Calu3 (cell line): ENCODE results near the gene LDLR. TPM values are rescaled to one million over a fixed set of nuclear protein-coding genes. Genes with fewer than 3 reads are reported as not detected.
"Not testable (repeated sequence)": the region's sequence is repeated elsewhere in the genome, so short reads cannot be mapped to it uniquely, and the experiment has no call there.

Experiments
- BruUV-seq: library from RNA; stranded (reverse); fragments of 400-500 nt; replicated peaks from 2 replicates; lab custom pipeline; 2021; lab: Mats Ljungman, UMichigan
- CTCF ChIA-PET: fragments of 300-600 bp; sonication (Branson Sonifier 250); formaldehyde crosslinking; loops from one replicate; lab custom pipeline; 2022; ENCODE audit warnings: antibody characterized with exemption; lab: Charles Lee
- DNase-seq: peaks from one replicate; pipeline ENCODE4 v3.0.0; 2022
- H3K27ac Mint-ChIP-seq: one replicate; pipeline ENCODE4 v1.8.0; 2022; ENCODE audit warnings: mixed read lengths; ENCODE audit not compliant: unreplicated experiment
- H3K27me3 Mint-ChIP-seq: one replicate; pipeline ENCODE4 v1.8.0; 2022; ENCODE audit warnings: mixed read lengths; ENCODE audit not compliant: unreplicated experiment
- H3K36me3 Mint-ChIP-seq: one replicate; pipeline ENCODE4 v1.8.0; 2022; ENCODE audit warnings: mild to moderate bottlenecking, moderate library complexity, mixed read lengths; ENCODE audit not compliant: insufficient read depth, unreplicated experiment
- H3K4me1 Mint-ChIP-seq: one replicate; pipeline ENCODE4 v1.8.0; 2022; ENCODE audit warnings: mild to moderate bottlenecking, low read depth, mixed read lengths; ENCODE audit not compliant: unreplicated experiment
- H3K4me3 Mint-ChIP-seq: one replicate; pipeline ENCODE4 v1.8.0; 2022; ENCODE audit warnings: mild to moderate bottlenecking, low read depth, moderate library complexity, mixed read lengths; ENCODE audit not compliant: unreplicated experiment
- H3K9me3 Mint-ChIP-seq: one replicate; pipeline ENCODE4 v1.8.0; 2022; ENCODE audit warnings: low read depth, mixed read lengths; ENCODE audit not compliant: unreplicated experiment
- CTCF ChIP-seq: fragments of 200-600 bp; IDR thresholded peaks from one replicate; pipeline ENCODE4 v1.8.0; 2022; ENCODE audit warnings: antibody characterized with exemption; ENCODE audit not compliant: unreplicated experiment
- intact Hi-C: fragments of 100-400 bp; cut with micrococcal nuclease; formaldehyde crosslinking; loops from one replicate; pipeline ENCODE4 v1.10.0; 2022; ENCODE audit not compliant: unreplicated experiment
- total RNA-seq: library from RNA; stranded (reverse); gene quantifications from 2 replicates; pipeline ENCODE4 v1.2.3, GENCODE V29; 2022

The LDLR gene
- total RNA-seq, 1 experiment from 2014 or later = 289 TPM

DNA sequence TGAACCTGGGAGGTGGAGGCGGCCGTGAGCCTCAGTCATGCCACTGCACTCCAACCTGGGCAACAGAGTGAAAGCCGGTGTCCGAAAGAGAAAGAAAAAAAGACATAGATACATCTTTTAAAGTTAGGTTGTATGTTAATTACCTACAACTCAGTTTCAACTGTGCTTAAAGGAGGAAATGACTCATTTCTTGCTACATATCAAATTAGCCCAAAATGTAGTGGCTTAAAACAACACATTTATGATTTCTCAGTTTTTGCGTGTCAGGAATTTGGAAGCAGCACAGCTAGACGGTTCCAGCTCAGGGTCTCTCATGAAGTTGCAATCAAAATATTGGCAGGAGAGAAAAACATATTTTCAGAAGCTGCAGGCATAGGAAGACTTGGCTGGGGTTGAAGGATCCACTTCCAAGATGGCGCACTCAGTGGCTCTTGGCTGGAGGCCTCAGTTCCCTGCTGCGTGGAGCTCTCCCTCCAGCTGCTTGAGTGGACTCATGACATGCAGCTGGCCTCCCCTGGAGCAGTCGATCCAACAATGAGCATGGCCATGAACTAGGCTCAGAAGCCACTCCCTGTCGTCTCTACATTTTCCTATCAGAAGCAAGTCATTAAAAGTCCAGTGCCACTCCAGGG, 7.1 kb downstream of the LDLR start:
- no peaks in the 10 kb centered on the region for H3K27me3 Mint-ChIP-seq
- no peak for TF ChIP-seq CTCF
- H3K36me3 Mint-ChIP-seq = peaks cover 95% of the 10 kb centered on the region
- no peak for DNase-seq
- H3K9me3 Mint-ChIP-seq = no peaks in the 10 kb centered on the region
- intact Hi-C loops = no loop called here
- CTCF ChIA-PET = no interaction called here
- H3K27ac Mint-ChIP-seq = peak overlapping the region; percentile 99
- no TSS peak for BruUV-seq
- peak overlapping the region; percentile 84 for H3K4me3 Mint-ChIP-seq
- peaks cover 15% of the 10 kb centered on the region for H3K4me1 Mint-ChIP-seq

GRCh38 chr19:11097367-11097766, 8.1 kb downstream of the LDLR start:
- BruUV-seq, intact Hi-C loops, H3K27me3 Mint-ChIP-seq, H3K9me3 Mint-ChIP-seq, H3K4me3 Mint-ChIP-seq, DNase-seq, H3K27ac Mint-ChIP-seq: not testable (repeated sequence)
- peaks cover 91% of the 10 kb centered on the region for H3K36me3 Mint-ChIP-seq
- CTCF ChIA-PET = interaction anchor here (0.6 kb wide), 1 partner anchor 222 kb away, joined by 3 read pairs; no protein-coding TSS in a partner anchor
- H3K4me1 Mint-ChIP-seq = peaks cover 15% of the 10 kb centered on the region

DNA sequence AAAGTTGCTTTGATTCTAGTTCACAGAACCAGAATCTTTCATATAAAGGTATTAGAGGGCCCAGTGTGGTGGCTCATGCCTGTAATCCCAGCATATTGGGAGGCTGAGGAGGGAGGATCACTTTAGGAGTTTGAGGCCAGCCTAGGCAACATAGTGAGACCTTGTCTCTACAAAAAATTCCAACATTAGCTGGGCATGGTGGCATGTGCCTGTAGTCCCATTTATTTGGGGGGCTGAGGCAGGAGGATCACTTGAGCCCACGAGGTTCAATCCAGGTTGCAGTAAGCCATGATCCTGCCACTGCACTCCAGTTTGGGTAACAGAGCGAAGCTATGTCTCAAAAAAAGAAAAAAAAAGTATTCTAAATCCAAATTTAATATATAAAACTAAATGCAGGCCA, 9.1 kb downstream of the LDLR start:
- TF ChIP-seq CTCF = no peak
- peaks cover 91% of the 10 kb centered on the region for H3K36me3 Mint-ChIP-seq
- H3K27ac Mint-ChIP-seq = no peak overlapping the region
- no TSS peak for BruUV-seq
- peaks cover 15% of the 10 kb centered on the region for H3K4me1 Mint-ChIP-seq
- DNase-seq = no peak
- intact Hi-C loops = no loop called here
- CTCF ChIA-PET = no interaction called here
- no peaks in the 10 kb centered on the region for H3K27me3 Mint-ChIP-seq
- H3K4me3 Mint-ChIP-seq = no peak overlapping the region
- H3K9me3 Mint-ChIP-seq = no peaks in the 10 kb centered on the region

GRCh38 chr19:11098861-11099260, 9.6 kb downstream of the LDLR start:
- Mint-ChIP-seq H3K4me3 (no peak overlapping the region), H3K9me3 (no peaks in the 10 kb centered on the region), H3K36me3 (peaks cover 91% of the 10 kb centered on the region), H3K27me3 (no peaks in the 10 kb centered on the region), H3K27ac (peak overlapping the region; percentile 96), H3K4me1 (peaks cover 15% of the 10 kb centered on the region)
- intact Hi-C loops = no loop called here
- CTCF ChIA-PET = no interaction called here
- no TSS peak for BruUV-seq
- no peak for TF ChIP-seq CTCF
- no peak for DNase-seq

- DNase-seq = no peak
- no TSS peak for BruUV-seq
- CTCF ChIA-PET = no interaction called here
- intact Hi-C loops = no loop called here
- Mint-ChIP-seq H3K4me3 (peak overlapping the region; percentile 52), H3K27ac (peak overlapping the region; percentile 96), H3K36me3 (peaks cover 91% of the 10 kb centered on the region), H3K27me3 (no peaks in the 10 kb centered on the region), H3K4me1 (peaks cover 15% of the 10 kb centered on the region), H3K9me3 (no peaks in the 10 kb centered on the region)
- no peak for TF ChIP-seq CTCF
These were observed 10.8 kb downstream of the LDLR start for GRCh38 chr19:11100049-11100448.
